Measurements from ENCODE around the gene KDELR3.

KDELR3 gene

GRCh38 chr22:38523029-38523428 lies 55.1 kb downstream of the KDELR3 start:
- no peak for FAIRE-seq

- FAIRE-seq, result no peak
Measured at GRCh38 chr22:38523479-38523878, 55.6 kb downstream of the KDELR3 start.

GRCh38 chr22:38524429-38524828 lies 56.5 kb downstream of the KDELR3 start:
- FAIRE-seq, result no peak

GRCh38 chr22:38531251-38531938 lies 63.5 kb downstream of the KDELR3 start:
- no peak for FAIRE-seq
